HEK293 (cell line): ENCODE results near the gene HHAT.

Experiments
- KLF10 ChIP-seq: fragments of 450-650 bp; IDR thresholded peaks from 2 replicates; pipeline ENCODE4 v1.5.1; 2018; ENCODE audit warnings: missing biosample characterization, mild to moderate bottlenecking, missing genetic modification characterization
- ZNF658 ChIP-seq: fragments of 450-650 bp; formaldehyde crosslinking; IDR thresholded peaks from 2 replicates; pipeline ENCODE4; 2016; ENCODE audit warnings: missing biosample characterization, missing genetic modification characterization
- TF ChIP-seq, protein P1 (sequence below): fragments of 450-650 bp; formaldehyde crosslinking; IDR thresholded peaks from 2 replicates; pipeline ENCODE4 v1.5.1; 2016; ENCODE audit warnings: missing biosample characterization, missing genetic modification characterization

DNA sequence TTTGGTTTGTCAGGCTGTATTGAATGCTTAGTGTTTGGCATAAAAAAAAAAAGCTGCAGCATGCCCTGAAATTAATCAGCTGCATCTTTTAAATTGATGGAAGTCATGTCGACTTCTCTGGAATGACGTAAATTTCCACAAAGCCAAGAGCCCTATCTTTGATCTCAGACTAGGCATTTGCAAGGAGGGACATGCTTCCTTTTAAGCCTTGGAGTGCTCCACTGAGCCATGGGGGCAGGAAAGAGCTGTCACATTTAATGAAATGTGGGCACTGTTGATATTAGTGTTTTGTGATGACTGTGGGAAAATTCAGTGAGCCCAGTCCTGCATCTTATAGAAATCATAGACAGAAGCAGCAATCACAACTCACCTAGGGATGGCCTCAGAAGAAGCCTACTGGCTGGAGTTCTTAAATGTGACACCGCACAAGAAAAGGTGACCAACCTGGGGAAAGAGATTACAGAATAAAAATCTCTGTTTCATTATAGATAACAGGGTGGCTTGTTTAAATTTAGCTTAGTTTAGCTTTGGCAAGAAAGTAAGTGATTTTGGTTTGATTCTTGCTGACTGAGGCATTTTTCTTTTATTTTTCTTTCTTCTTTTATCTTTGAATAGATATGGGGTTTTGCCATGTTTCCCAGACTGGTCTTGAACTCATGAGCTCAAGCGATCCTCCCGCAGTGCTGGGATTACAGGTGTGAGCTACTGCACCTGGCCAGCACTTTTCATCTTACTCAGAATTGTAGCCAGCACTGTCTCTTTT, 188.2 kb downstream of the HHAT start:
- TF ChIP-seq ZNF658 (no peak), KLF10 (no peak)
- TF ChIP-seq, protein P1, sequence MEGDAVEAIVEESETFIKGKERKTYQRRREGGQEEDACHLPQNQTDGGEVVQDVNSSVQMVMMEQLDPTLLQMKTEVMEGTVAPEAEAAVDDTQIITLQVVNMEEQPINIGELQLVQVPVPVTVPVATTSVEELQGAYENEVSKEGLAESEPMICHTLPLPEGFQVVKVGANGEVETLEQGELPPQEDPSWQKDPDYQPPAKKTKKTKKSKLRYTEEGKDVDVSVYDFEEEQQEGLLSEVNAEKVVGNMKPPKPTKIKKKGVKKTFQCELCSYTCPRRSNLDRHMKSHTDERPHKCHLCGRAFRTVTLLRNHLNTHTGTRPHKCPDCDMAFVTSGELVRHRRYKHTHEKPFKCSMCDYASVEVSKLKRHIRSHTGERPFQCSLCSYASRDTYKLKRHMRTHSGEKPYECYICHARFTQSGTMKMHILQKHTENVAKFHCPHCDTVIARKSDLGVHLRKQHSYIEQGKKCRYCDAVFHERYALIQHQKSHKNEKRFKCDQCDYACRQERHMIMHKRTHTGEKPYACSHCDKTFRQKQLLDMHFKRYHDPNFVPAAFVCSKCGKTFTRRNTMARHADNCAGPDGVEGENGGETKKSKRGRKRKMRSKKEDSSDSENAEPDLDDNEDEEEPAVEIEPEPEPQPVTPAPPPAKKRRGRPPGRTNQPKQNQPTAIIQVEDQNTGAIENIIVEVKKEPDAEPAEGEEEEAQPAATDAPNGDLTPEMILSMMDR = no peak
